Fibroblast of the aortic adventitia (primary cell): ENCODE measurements around the gene OSBPL3. TPM values are rescaled to one million over a fixed set of nuclear protein-coding genes. Genes with fewer than 3 reads are reported as not detected.

Experiments
- DNase-seq: peaks from one replicate; pipeline ENCODE4 v3.0.0-alpha.2; 2010; ENCODE audit warnings: low read depth
- H3K4me3 ChIP-seq: 2 replicates; pipeline ENCODE4 v1.5.1; 2011; ENCODE audit warnings: low read depth, mild to moderate bottlenecking, control low read depth, low read length, moderate library complexity
- total RNA-seq: library from RNA; depleted of rRNA; stranded (reverse); fragments of >200 nt; gene quantifications from 2 replicates; pipeline ENCODE4 v1.2.3, GENCODE V29; 2012; ENCODE audit warnings: low replicate concordance
- TF ChIP-seq, protein P1 (sequence below): IDR thresholded peaks from 2 replicates; pipeline ENCODE4 v1.5.1; 2011; ENCODE audit warnings: mild to moderate bottlenecking, low read length, control low read depth, inconsistent platforms; ENCODE audit not compliant: insufficient read depth

OSBPL3 gene
- total RNA-seq, 1 donor, result 46.0 TPM

DNA sequence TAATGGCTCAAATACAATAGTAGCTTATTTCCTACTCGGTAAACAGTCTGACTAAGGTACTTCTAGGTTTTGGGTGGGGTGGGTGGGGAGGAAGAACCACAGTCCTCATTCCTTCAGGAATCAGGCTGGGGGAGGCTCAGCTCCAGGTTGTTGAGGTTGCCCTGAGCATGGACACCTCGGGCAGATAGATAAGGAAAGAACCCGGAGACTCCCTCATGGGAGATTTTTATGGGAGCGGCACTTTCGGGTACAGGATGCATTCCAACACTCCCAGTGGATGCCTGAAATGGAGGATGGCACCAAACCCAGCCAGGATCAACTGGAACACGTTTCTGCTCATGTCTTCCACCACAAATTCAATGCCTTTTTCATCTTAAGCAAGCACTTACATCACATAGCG is 217.2 kb downstream of the OSBPL3 start:
- no peak for DNase-seq
- H3K4me3 ChIP-seq, result no peak overlapping the region
- TF ChIP-seq, protein P1, sequence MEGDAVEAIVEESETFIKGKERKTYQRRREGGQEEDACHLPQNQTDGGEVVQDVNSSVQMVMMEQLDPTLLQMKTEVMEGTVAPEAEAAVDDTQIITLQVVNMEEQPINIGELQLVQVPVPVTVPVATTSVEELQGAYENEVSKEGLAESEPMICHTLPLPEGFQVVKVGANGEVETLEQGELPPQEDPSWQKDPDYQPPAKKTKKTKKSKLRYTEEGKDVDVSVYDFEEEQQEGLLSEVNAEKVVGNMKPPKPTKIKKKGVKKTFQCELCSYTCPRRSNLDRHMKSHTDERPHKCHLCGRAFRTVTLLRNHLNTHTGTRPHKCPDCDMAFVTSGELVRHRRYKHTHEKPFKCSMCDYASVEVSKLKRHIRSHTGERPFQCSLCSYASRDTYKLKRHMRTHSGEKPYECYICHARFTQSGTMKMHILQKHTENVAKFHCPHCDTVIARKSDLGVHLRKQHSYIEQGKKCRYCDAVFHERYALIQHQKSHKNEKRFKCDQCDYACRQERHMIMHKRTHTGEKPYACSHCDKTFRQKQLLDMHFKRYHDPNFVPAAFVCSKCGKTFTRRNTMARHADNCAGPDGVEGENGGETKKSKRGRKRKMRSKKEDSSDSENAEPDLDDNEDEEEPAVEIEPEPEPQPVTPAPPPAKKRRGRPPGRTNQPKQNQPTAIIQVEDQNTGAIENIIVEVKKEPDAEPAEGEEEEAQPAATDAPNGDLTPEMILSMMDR, result no peak

DNA sequence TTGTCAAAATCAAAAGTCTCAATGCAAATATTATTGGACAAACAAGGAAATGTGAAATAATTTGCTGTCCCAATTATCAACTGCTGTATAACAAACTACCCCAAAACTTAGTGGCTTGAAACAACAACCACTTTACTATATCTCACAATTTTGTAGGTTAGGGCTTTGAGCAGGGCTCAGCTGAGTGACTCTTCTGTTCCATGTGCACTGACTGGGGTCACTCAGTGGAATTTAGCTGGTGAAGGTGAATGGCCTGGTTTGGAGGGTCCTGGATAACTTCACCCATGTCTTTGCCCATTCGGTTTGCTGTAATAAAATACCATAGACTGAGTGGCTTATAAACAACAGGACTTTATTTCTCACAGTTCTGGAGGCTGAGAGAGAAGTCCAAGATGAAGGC is 219.0 kb downstream of the OSBPL3 start:
- no peak for DNase-seq
- H3K4me3 ChIP-seq, result no peak overlapping the region
- TF ChIP-seq, protein P1, result no peak

DNA sequence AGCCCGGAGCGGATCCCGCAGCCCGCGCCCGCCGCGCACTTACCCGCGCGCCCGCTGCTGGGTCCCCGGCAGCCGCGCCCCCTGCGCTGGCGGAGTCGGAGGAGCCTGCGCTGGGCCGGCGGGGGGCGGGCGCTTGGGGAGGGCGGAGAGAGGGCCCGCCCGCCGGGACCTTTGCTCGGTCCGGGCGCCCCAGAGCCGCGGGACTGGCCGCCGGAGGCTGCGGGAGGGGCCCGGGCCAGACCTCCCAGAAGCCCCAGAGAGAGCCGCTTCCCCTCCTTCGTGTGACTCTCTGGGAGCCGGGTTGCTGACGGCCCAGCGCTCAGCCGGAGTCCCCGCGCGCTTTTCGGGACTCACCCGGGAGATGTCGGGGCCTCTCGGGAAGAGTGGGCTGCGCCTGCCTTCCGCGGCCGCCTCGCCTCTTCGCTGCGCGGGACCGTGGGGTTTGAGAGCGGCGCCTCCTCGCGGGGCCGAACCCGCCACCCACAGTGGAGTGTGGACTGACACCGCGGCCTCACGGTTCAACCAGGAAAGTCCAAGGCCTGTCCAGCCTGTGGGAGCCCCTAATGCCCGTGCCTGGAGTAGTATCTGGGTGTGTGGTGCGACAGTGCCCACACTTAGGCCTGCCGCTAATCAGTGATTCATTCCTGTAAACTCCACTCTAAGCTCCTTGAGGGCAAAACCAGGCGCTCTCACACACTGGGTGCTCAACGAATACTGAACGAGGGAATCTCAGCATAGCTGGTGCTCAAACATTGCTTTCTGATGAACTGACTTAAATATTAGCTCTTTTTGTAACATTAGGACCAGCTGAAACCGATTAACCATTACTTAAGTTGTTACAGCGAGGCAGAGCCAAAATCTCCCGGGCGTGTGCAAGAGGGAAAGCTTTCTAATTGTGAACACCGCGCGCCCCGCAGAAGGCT is 222.4 kb downstream of the OSBPL3 start, which contains the start of gene GSDME:
TSS of gene GSDME (minus strand) at position 112 of the 923 bp plus-strand sequence. CDS start 7,690 bp downstream, outside the sequence.
- peak; percentile 60 for DNase-seq
- TF ChIP-seq, protein P1, result no peak
- peak within 1 kb of the TSS; percentile 76 for H3K4me3 ChIP-seq

DNA sequence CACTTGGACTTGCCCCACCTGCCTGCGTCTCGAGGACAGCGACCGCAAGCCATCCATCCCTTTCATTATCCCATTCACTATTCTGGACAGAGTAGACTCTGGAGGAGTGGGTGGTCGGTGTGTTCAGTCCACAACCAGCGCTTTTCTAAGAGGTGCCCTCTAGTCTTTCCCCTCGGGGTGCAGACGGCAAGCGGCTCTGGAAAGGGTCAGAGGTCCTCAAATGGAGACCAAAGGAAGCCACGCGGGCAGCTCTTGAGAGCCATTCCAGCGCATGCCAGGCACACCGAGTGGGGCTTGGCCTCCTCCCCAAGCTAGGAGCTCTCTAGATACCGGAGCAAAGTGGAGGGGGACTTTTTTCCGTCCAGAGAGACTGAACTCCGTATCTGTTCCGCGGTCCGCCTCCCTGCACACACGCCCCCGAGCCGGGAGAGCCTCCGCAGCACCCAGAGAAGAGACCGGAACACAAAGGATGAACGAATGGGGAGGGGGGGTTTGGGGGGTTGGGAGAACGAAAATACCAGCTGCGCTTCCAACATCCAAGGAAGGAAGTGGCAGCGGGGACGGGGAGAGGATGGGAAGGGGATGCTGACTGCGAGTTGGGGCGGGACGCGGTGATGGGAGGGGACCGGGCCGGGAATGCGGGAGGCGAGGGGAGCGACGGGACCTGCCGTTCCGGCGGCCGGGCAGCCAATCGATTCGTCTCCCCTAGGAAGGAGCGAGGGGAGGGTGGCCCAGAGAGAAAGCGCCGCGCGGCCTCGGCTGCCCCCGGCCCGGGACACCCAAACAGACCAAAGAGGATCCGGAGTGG is 223.2 kb downstream of the OSBPL3 start:
- H3K4me3 ChIP-seq, result peak overlapping the region; percentile 76
- TF ChIP-seq, protein P1, result no peak
- peak; percentile 56 for DNase-seq

DNA sequence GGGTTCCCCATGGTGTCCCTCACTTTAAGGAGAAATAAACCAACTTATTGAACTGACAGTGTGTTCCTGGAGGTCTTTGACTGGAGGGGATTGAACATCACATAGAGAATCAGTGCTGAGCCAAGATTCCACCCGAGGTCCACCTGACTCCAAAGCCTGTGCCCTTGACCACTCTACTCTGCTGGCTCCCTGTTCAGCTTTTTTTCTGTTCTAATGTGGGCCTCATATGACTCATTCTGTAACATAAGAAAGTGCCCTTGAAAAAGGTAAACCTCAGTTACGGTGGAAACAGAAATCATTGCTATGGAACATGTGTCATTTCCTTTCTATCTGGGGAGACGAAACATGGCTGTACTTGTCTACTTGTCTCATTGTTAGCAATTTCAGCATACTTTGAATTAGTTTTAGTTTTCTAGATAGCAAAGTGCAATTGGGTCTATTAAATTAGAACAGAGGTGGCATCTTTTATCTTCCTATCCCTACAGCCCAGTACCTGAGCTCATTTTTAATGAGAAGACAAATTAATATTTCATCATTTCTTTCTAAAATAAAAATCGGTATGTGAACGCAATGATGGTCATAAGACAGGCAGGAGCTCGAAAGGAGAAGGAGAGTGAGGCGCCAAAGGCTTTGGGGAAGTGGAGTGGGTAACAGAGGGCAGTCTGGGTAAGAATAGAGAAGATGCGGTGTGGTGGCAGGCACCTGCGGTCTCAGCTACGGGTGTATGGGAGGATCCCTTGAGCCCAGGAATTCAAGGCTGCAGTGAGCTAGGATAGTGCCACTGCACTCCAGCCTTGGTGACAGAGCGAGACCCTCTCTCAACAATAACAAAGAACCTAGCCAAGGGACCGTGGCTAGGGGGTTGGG is 224.2 kb downstream of the OSBPL3 start:
- DNase-seq, result no peak
- peak overlapping the region; percentile 76 for H3K4me3 ChIP-seq
- TF ChIP-seq, protein P1, result no peak

DNA sequence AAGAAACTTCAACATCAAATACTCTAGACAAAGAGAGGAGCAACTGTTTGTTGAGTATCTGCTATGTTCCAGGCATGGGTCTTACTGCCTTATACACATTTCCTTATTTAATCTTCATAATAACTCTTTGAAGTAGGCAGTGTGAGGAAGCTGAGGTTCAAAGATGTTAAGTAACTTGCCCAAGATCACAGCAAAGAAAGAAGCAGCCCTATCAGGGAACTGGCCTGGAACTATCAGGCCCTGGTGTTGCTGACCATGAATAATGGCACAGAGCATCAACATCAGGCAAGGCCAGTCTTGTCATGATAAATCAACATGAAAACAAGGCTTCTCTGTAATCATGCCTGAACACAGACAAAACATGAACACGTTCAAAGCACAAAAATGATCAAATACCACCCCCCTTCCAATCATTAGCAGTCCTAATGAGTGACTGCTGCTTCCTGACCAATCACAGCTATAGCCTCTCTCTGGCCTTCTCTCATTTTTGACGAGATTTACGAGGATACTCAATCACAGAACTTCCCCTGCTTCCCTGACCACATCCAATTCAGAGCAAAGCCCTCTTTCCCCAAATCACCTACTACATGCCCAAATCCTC is 225.0 kb downstream of the OSBPL3 start:
- no peak overlapping the region for H3K4me3 ChIP-seq
- TF ChIP-seq, protein P1, result no peak
- no peak for DNase-seq
